IPS DF 6.9 (cell line): ENCODE measurements around the gene MAP4K4.

ENCODE experiments used
- DNase-seq: peaks from one replicate; pipeline ENCODE4 v3.0.0-alpha.2; 2013; ENCODE audit warnings: low read depth, low spot score
- H3K27ac ChIP-seq: one replicate; pipeline ENCODE4 v1.5.1; 2013; ENCODE audit warnings: low read length, control low read depth
- H3K27me3 ChIP-seq: 2 replicates; pipeline ENCODE4 v1.6.1; 2013; ENCODE audit warnings: mild to moderate bottlenecking, low read length; ENCODE audit not compliant: control insufficient read depth, insufficient read depth
- H3K36me3 ChIP-seq: 2 replicates; pipeline ENCODE4 v1.6.1; 2013; ENCODE audit warnings: low read length; ENCODE audit not compliant: control insufficient read depth, insufficient read depth
- H3K4me1 ChIP-seq: 2 replicates; pipeline ENCODE4 v1.6.1; 2013; ENCODE audit warnings: low read length; ENCODE audit not compliant: control insufficient read depth, insufficient read depth
- H3K4me3 ChIP-seq: 2 replicates; pipeline ENCODE4 v1.5.1; 2013; ENCODE audit warnings: mild to moderate bottlenecking, low read length
- H3K9me3 ChIP-seq: 2 replicates; pipeline ENCODE4 v1.6.1; 2013; ENCODE audit warnings: low read length, inconsistent platforms; ENCODE audit not compliant: control insufficient read depth, insufficient read depth
- WGBS: extraction: QIAGEN DNeasy Blood & Tissue Kit; methylation state at CpG from one replicate; pipeline ENCODE4 v1.1.7; 2013; ENCODE audit warnings: mixed read lengths, missing lambda C conversion rate; ENCODE audit not compliant: insufficient read length, insufficient coverage; 5-methylcytosine and 5-hydroxymethylcytosine counted together

The MAP4K4 gene

DNA sequence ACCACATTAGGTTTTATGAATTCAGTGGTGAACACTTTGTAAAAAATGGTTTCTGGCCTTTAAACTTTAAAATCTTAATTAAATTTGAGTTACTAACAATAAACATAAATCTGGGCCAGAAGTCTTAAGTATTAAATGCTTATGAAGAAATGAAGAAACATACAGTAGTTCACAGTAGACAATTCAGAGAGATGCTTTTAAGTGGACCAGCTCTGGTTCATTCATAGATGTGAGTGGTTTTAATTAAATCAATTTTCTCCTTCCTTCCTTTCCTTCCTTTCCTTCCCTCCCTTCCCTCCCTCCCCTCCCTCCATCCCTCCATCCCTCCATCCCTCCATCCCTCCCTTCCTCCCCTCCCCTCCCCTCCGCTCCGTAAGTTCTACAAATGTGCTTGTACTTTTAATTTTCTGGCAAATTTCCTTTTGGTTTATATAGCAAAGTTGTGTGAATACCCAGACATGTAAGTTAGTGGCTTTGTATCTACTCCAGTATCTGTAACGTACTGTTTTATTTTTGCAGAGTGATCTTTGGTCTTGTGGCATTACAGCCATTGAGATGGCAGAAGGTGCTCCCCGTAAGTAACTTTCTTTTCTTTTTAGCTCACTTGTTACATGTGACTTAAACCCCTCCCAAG, 136.5 kb downstream of the MAP4K4 start:
- DNase-seq: no peak

DNA sequence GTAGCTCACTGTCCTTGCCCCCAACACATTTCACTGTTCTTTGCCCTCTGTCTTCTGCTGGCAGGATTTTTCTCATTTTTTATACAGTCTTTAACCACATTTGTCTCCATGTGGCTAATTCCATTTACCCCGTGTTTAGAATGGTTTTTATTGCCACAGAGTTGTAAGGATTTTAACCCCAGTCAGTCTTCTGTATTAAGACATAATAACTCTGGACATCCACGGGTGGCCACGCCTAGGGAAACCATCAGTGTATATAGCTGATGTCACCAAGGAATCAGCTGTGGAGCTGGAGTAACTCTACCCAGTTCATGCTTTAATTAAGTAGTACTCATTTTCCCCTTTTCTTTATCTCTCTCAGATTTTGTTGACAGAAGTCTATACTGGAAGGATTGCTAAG, 139.8 kb downstream of the MAP4K4 start:
- Histone ChIP-seq H3K4me3 (no peak overlapping the region), H3K4me1 (no peaks in the 10 kb centered on the region), H3K9me3 (no peaks in the 10 kb centered on the region), H3K27me3 (no peaks in the 10 kb centered on the region), H3K36me3 (peaks cover 2% of the 10 kb centered on the region; the same call in 1 of the 2 replicates), H3K27ac (no peak overlapping the region)
- DNase-seq: no peak
- no CpG with 5 or more reads among the region's 3 CpGs for WGBS

More for the DNA sequence above, 136.5 kb downstream of the MAP4K4 start:
- H3K27me3 ChIP-seq: no peaks in the 10 kb centered on the region
- no peak overlapping the region for H3K27ac ChIP-seq
- peaks cover 6% of the 10 kb centered on the region; the same call in 1 of the 2 replicates for H3K36me3 ChIP-seq
- no peaks in the 10 kb centered on the region for H3K4me1 ChIP-seq
- WGBS: 83% methylated on average over 1 of the region's 4 CpGs
- no peaks in the 10 kb centered on the region for H3K9me3 ChIP-seq
- no peak overlapping the region for H3K4me3 ChIP-seq

DNA sequence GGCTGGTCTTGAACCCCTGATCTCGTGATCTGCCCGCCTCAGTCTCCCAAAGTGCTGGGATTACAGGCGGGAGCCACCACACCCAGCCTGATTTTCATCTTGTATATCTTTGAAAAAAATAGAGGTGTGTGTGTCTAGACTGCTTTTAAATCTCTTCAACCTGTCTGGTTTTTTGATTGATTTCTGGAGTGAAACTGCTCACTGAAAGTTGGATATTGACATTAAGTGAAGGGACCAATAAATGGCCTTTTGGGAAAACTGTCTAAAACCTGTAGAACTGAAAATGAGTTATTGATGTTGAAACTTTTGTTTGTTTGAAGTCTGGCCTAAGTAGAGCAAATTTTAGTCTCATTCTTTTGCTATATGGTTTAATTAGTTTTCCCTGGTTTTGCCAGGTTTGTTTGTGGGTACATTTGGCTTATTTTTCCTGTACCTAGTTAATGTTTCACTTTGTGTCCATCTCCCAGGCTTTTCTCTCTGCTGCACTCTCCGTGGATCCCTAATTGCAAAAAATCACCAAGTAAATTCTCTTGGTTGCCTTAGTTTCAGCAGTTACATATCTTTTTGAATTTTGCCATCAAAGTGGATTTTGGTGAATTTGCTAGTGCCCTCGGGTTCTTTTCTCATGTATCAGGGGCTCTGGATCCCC, 144.3 kb downstream of the MAP4K4 start:
- no peaks in the 10 kb centered on the region for H3K27me3 ChIP-seq
- no CpG with 5 or more reads among the region's 5 CpGs for WGBS
- H3K9me3 ChIP-seq: no peaks in the 10 kb centered on the region
- peaks cover 10% of the 10 kb centered on the region; the same call in 1 of the 2 replicates for H3K36me3 ChIP-seq
- H3K4me3 ChIP-seq: no peak overlapping the region
- no peak overlapping the region for H3K27ac ChIP-seq
- no peaks in the 10 kb centered on the region for H3K4me1 ChIP-seq
- no peak for DNase-seq

DNA sequence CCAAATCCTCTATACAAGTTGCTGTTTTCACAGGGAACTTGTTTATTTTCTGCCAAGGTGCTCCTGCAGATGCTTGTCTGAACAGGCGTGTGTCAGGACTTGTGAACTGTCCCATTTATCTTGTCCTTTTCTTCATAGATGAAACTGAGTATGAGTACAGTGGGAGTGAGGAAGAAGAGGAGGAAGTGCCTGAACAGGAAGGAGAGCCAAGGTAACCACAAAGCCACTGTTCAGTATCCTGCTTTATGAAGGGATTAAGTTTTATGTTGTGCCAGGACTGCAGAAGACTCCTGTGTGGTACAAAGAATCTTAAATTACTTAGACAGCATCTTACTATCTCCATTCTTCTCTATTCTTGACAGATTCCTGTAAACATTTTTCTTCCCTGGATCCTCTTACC, 145.0 kb downstream of the MAP4K4 start:
- no peaks in the 10 kb centered on the region for H3K9me3 ChIP-seq
- no peak overlapping the region for H3K4me3 ChIP-seq
- no peaks in the 10 kb centered on the region for H3K4me1 ChIP-seq
- H3K36me3 ChIP-seq: peaks cover 10% of the 10 kb centered on the region; the same call in 1 of the 2 replicates
- WGBS: no CpG with 5 or more reads among the region's 1 CpG
- no peak for DNase-seq
- H3K27ac ChIP-seq: no peak overlapping the region
- H3K27me3 ChIP-seq: no peaks in the 10 kb centered on the region

DNA sequence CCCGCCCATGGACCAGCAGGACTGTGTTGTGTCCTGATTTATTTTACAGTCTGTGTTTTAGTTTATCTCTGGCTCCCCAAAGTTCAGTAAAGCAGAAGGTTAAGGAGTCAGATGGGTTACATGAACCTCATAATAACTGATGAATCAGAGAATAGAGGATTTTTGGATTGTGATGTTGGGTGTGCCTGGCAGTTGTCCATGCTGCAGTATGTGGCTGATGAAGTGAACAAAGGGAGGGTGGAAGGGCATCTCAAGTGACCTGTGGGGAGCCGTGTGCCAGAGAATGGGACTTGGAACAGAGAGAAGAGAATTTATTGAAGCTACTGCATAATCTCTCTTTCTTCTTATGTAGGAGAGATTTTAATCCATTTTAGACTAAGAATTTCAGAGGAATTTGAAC, 145.5 kb downstream of the MAP4K4 start:
- no peak overlapping the region for H3K27ac ChIP-seq
- peaks cover 10% of the 10 kb centered on the region; the same call in 1 of the 2 replicates for H3K36me3 ChIP-seq
- no peaks in the 10 kb centered on the region for H3K27me3 ChIP-seq
- no CpG with 5 or more reads among the region's 2 CpGs for WGBS
- H3K4me3 ChIP-seq: no peak overlapping the region
- no peaks in the 10 kb centered on the region for H3K4me1 ChIP-seq
- DNase-seq: no peak
- no peaks in the 10 kb centered on the region for H3K9me3 ChIP-seq

DNA sequence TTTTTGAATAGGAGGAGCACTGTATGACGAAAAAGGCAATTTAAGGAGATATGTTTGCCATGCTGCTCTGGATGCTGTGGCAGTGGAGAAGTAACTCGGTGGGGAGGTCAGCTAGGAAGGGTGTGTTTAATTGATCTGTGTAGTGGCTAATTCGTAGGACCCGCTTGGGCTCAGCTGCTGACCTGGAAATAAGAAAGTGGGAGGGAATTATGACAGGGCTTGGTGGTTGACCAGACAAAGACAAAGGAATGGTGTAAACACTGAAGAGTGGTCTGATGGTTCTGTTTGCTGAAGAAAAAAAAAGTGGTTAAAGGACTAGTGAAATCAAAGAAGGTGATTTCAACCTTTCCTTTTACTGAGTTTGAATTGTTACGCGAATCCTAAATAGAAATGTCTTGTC, 146.0 kb downstream of the MAP4K4 start:
- peaks cover 10% of the 10 kb centered on the region; the same call in 1 of the 2 replicates for H3K36me3 ChIP-seq
- H3K4me3 ChIP-seq: no peak overlapping the region
- DNase-seq: no peak
- H3K9me3 ChIP-seq: no peaks in the 10 kb centered on the region
- no peak overlapping the region for H3K27ac ChIP-seq
- WGBS: no CpG with 5 or more reads among the region's 6 CpGs
- H3K27me3 ChIP-seq: no peaks in the 10 kb centered on the region
- H3K4me1 ChIP-seq: no peaks in the 10 kb centered on the region

DNA sequence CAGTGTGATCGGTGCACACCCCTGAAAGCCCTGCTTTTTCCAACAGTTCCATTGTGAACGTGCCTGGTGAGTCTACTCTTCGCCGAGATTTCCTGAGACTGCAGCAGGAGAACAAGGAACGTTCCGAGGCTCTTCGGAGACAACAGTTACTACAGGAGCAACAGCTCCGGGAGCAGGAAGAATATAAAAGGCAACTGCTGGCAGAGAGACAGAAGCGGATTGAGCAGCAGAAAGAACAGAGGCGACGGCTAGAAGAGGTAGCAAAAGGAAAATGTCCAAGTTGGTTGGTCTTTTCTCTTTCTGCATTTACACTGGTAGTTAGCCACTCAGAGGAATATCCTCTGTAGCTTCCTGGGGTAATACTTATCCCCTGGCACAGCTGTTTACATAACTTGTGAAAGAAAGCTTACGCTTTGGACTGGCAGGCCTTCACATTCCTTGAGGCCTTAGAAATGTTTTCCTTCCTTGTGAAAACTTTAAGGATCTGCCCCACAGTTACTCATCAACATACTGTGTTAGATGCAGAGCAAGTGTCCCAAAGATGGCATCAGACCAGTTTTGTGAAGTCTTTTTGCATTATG, 146.6 kb downstream of the MAP4K4 start:
- DNase-seq: no peak
- H3K36me3 ChIP-seq: peaks cover 10% of the 10 kb centered on the region; the same call in 1 of the 2 replicates
- no peak overlapping the region for H3K4me3 ChIP-seq
- WGBS: no CpG with 5 or more reads among the region's 12 CpGs
- H3K27me3 ChIP-seq: no peaks in the 10 kb centered on the region
- H3K27ac ChIP-seq: no peak overlapping the region
- no peaks in the 10 kb centered on the region for H3K9me3 ChIP-seq
- no peaks in the 10 kb centered on the region for H3K4me1 ChIP-seq

DNA sequence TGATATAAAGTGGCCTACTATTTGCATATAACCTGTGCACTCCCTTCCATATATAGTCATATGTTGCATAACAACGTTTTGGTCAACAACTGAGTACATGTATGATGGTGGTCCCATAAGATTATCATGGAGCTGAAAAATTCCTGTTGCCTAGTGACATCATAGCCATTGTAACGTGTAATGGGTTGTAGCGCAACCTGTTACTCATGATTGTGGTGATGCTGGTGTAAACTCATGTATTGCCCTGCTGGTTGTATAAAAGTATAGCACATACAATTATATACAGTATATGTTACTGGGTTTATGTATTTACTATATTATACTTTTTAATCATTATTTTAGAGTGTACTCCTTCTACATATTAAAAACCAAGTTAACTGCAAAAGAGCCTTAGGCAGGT, 149.5 kb downstream of the MAP4K4 start:
- Histone ChIP-seq H3K36me3 (peaks cover 10% of the 10 kb centered on the region; the same call in 1 of the 2 replicates), H3K4me1 (no peaks in the 10 kb centered on the region)
- WGBS: no CpG with 5 or more reads among the region's 3 CpGs

DNA sequence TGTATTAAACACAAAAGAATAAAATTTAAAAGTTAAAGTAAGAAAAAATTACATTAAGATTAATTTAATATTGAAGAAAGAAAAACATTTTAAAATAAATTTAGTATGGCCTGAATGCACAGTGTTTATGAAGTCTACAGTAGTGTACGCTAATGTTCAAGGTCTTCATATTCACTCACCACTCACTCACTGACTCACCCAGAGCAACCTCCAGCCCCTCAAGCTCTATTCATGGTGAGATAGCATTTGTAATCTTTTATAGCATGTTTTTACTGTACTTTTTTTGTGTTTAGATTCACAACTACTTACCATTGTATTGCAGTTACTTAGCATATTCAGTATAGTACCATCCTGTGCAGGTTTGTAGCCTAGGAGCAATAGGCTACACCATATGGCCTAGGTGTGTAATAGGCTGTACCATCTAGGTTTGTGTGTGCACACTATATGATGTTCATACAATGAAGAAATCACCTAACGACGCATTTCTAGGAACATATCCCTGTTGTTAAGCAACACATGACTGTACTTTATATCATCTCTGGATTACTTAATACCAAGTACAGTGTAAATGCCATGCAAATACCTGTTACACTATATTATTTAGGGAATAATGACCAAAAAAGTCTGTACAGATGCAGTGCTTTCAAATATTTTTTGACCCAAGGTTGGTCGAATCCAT, 150.3 kb downstream of the MAP4K4 start:
- no peaks in the 10 kb centered on the region for H3K4me1 ChIP-seq
- H3K36me3 ChIP-seq: peaks cover 6% of the 10 kb centered on the region; the same call in 1 of the 2 replicates
- no peak overlapping the region for H3K4me3 ChIP-seq
- H3K9me3 ChIP-seq: no peaks in the 10 kb centered on the region
- H3K27ac ChIP-seq: no peak overlapping the region
- no CpG with 5 or more reads among the region's 4 CpGs for WGBS
- no peaks in the 10 kb centered on the region for H3K27me3 ChIP-seq
- no peak for DNase-seq

More for the DNA sequence above, 149.5 kb downstream of the MAP4K4 start:
- no peak overlapping the region for H3K4me3 ChIP-seq
- H3K27ac ChIP-seq: no peak overlapping the region
- no peak for DNase-seq
- no peaks in the 10 kb centered on the region for H3K27me3 ChIP-seq
- no peaks in the 10 kb centered on the region for H3K9me3 ChIP-seq

DNA sequence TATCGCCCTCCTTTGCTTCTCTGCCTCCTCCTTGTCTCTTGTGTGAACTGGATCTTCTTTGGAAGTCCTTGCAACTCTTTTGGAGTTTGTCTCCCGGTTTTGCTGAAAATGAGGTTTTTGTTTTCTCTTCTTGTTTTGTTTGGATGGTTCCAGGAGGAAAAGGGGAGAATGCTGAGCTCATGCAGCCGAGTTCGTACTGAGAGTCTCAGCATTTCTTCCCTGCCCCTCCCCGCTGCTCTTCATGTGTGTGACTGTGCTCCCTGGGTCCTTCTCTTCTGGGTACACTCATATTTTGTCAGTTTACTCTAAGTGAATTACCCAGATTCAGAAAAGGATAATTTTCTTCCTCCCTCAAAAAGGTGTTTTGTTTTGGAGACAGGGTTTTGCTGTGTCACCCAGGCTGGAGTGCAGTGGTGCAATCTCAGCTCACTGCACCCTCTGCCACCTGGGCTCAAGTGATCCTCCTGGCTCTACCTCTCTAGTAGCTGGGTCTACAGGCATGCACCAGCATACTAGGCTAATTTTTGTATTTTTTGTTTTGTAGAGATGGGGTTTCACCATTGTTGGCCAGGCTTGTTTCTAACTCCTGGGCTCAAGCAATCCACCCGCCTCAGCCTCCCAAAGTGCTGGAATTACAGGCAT, 151.4 kb downstream of the MAP4K4 start:
- Histone ChIP-seq H3K36me3 (peaks cover 6% of the 10 kb centered on the region; the same call in 1 of the 2 replicates), H3K27ac (no peak overlapping the region), H3K4me3 (no peak overlapping the region), H3K27me3 (no peaks in the 10 kb centered on the region), H3K4me1 (no peaks in the 10 kb centered on the region), H3K9me3 (no peaks in the 10 kb centered on the region)
- WGBS: no CpG with 5 or more reads among the region's 6 CpGs
- DNase-seq: no peak
